GM12892 (cell line): ENCODE measurements around the gene RBM12.

Experiments
- POLR2A ChIP-seq: IDR thresholded peaks from 2 replicates; pipeline ENCODE4 v1.6.1; 2011; ENCODE audit warnings: low read depth, low read length, control low read depth
- POLR2AphosphoS5 ChIP-seq: IDR thresholded peaks from 2 replicates; pipeline ENCODE4 v1.6.1; 2011; ENCODE audit warnings: low read depth, low read length, control low read depth
- TAF1 ChIP-seq: IDR thresholded peaks from 2 replicates; pipeline ENCODE4 v1.6.1; 2011; ENCODE audit warnings: low read depth, mild to moderate bottlenecking, control low read depth, low read length, borderline replicate concordance

- TF ChIP-seq POLR2A (no peak), POLR2AphosphoS5 (no peak), TAF1 (no peak)
These were observed 65.0 kb downstream of the RBM12 start for GRCh38 chr20:35599776-35600120.
